Measurements from ENCODE around the gene ABCB11. TPM values are rescaled to one million over a fixed set of nuclear protein-coding genes. Genes with fewer than 3 reads are reported as not detected.

Gene ABCB11
- total RNA-seq, 1 experiment from 2014 or later = 0.12 TPM

- TF ChIP-seq CTCF (IDR thresholded peaks at IDR 0.05 in 2 of 3, conservative IDR thresholded peaks at IDR 0.05 in 1 of 3; ENCODE audit: borderline replicate concordance in 1 of 3, insufficient read depth in 1 of 3, low read depth in 2 of 3, low read length in 2 of 3) = no peak
- TF ChIP-seq SIN3A (IDR thresholded peaks at IDR 0.05; ENCODE audit: low read depth) = no peak
These were observed 23.2 kb downstream of the ABCB11 start (continued) for GRCh38 chr2:169007941-169008340.

- Histone ChIP-seq H3K9me3 (ENCODE audit: control insufficient read depth in 1 of 2, insufficient read depth in 1 of 2, low read depth in 1 of 2, low read length in 2 of 2) (no peaks in the 10 kb centered on the region), H3K4me2 (ENCODE audit: low read length) (no peak overlapping the region), H3K9me2 (ENCODE audit: insufficient read depth) (no peaks in the 10 kb centered on the region), H3K27ac (ENCODE audit: low read depth, low read length) (no peak overlapping the region), H3K27me3 (ENCODE audit: insufficient read depth, low read length) (no peaks in the 10 kb centered on the region), H3K36me3 (ENCODE audit: control insufficient read depth in 1 of 2, insufficient read depth in 2 of 2, low read length in 2 of 2) (no peaks in the 10 kb centered on the region), H3K4me1 (ENCODE audit: control insufficient read depth in 1 of 2, insufficient read depth in 2 of 2, low read length in 2 of 2) (peaks cover 0 to 11% of the 10 kb centered on the region in 2 experiments; a peak in 3 of 4 replicates), H2AFZ (ENCODE audit: low read depth, low read length, poor library complexity, severe bottlenecking) (no peak overlapping the region), H3K79me2 (ENCODE audit: insufficient read depth, low read length) (no peaks in the 10 kb centered on the region), H4K20me1 (ENCODE audit: insufficient read depth) (no peaks in the 10 kb centered on the region), H3K9ac (ENCODE audit: low read length) (no peak overlapping the region), H3K4me3 (replicated peaks in 1 of 2; ENCODE audit: low read depth in 1 of 2, low read length in 2 of 2) (no peak overlapping the region)
- POLR2A ChIA-PET = no interaction called here
- DNase-seq (ENCODE audit: low read depth, low spot score) = no peak
- TF ChIP-seq CBX3 (IDR thresholded peaks at IDR 0.05; ENCODE audit: low read depth) (no peak), MAX (IDR thresholded peaks at IDR 0.05) (no peak), SIN3A (IDR thresholded peaks at IDR 0.05; ENCODE audit: low read depth) (no peak), EGR1 (IDR thresholded peaks at IDR 0.05; ENCODE audit: low read depth) (no peak), REST (IDR thresholded peaks at IDR 0.05; ENCODE audit: low read depth) (no peak), EZH2 (IDR thresholded peaks at IDR 0.05) (no peak)
- RAD21 ChIA-PET (ENCODE audit: low non-redundant PET in 1 of 2, low total read pairs in 2 of 2, uncharacterized antibody in 2 of 2, unreplicated experiment in 2 of 2) = no interaction called here
- no TSS peak for BruUV-seq (replicated peaks)
- intact Hi-C loops (cut with micrococcal nuclease) = no loop called here
- CTCF ChIA-PET = no interaction called here
- ATAC-seq = no peak
These were observed 23.8 kb downstream of the ABCB11 start for GRCh38 chr2:169007356-169007755.

Data from HCT116 (cell line).